HG03378 (cell line): Measurements from ENCODE around the gene KCNH4.
"Not testable (repeated sequence)": the region's sequence is repeated elsewhere in the genome, so short reads cannot be mapped to it uniquely, and the experiment has no call there.

Source experiments
- ATAC-seq: cut with Tn5 transposase; IDR thresholded peaks from one replicate; pipeline ENCODE4 v1.9.1; 2021; ENCODE audit warnings: mild to moderate bottlenecking, moderate library complexity; ENCODE audit not compliant: unreplicated experiment

The KCNH4 gene

GRCh38 chr17:42197564-42198156, 16.7 kb upstream of the KCNH4 start:
- no peak for ATAC-seq

GRCh38 chr17:42193969-42194899, 13.3 kb upstream of the KCNH4 start, which contains the start of gene GHDC:
GHDC (minus strand) TSS chr17:42194494; CDS start chr17:42193581, 913 bp downstream.
- no peak for ATAC-seq

GRCh38 chr17:42193216-42193968, 12.4 kb upstream of the KCNH4 start:
- no peak for ATAC-seq

- no peak for ATAC-seq
Measured at GRCh38 chr17:42192189-42193126, 11.5 kb upstream of the KCNH4 start.

GRCh38 chr17:42191275-42191608, 10.3 kb upstream of the KCNH4 start:
- ATAC-seq = no peak

- ATAC-seq = no peak
Measured at GRCh38 chr17:42190491-42191274, 9.7 kb upstream of the KCNH4 start.

GRCh38 chr17:42189651-42189965, 8.7 kb upstream of the KCNH4 start:
- ATAC-seq = no peak

GRCh38 chr17:42188749-42189650, 8.1 kb upstream of the KCNH4 start:
- no peak for ATAC-seq

GRCh38 chr17:42187833-42188232, 6.9 kb upstream of the KCNH4 start:
- ATAC-seq = no peak

GRCh38 chr17:42186191-42186590, 5.2 kb upstream of the KCNH4 start:
- ATAC-seq = not testable (repeated sequence)

- no peak for ATAC-seq
Measured at GRCh38 chr17:42185621-42185930, 4.6 kb upstream of the KCNH4 start.

- no peak for ATAC-seq
Measured at GRCh38 chr17:42184713-42185620, 4.0 kb upstream of the KCNH4 start, which contains the start of gene HCRT. HCRT (minus strand) TSS chr17:42185452; CDS start chr17:42185365, 87 bp downstream.

- ATAC-seq = peak; percentile 33
Measured at GRCh38 chr17:42183741-42184711, 3.1 kb upstream of the KCNH4 start.

- ATAC-seq = no peak
Measured at GRCh38 chr17:42182927-42183734, 2.2 kb upstream of the KCNH4 start.

- ATAC-seq = no peak
Measured at GRCh38 chr17:42181851-42182207, 887 bp upstream of the KCNH4 start.

GRCh38 chr17:42180411-42180921, 476 bp downstream of the KCNH4 start:
- ATAC-seq = no peak
